ENCODE measurements around the gene TAF11. TPM values are rescaled to one million over a fixed set of nuclear protein-coding genes. Genes with fewer than 3 reads are reported as not detected.

TAF11 gene
- total RNA-seq, 2 donors from 2014 or later: 24.6 to 27.4 TPM

DNA sequence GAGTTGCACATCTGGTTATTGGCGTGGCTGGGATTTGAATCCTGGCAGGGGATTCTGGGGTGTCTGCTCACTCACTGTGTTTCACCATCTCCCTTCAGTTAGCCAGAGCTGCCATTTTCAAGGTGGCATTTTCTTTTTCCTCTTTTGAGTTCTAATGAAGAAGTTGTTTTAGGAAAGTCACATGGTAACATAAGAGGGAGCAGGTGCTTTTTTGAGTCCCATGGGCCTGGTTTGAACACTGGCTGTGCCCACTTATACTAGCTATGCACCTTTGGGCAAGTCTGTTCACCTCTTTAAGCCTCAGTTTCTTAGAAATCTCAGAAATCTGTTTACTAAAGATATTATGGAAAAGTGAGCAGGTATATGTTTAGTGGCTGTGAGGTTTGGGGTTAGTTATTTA lies 40.9 kb upstream of the TAF11 start:
- TF ChIP-seq, protein P1, sequence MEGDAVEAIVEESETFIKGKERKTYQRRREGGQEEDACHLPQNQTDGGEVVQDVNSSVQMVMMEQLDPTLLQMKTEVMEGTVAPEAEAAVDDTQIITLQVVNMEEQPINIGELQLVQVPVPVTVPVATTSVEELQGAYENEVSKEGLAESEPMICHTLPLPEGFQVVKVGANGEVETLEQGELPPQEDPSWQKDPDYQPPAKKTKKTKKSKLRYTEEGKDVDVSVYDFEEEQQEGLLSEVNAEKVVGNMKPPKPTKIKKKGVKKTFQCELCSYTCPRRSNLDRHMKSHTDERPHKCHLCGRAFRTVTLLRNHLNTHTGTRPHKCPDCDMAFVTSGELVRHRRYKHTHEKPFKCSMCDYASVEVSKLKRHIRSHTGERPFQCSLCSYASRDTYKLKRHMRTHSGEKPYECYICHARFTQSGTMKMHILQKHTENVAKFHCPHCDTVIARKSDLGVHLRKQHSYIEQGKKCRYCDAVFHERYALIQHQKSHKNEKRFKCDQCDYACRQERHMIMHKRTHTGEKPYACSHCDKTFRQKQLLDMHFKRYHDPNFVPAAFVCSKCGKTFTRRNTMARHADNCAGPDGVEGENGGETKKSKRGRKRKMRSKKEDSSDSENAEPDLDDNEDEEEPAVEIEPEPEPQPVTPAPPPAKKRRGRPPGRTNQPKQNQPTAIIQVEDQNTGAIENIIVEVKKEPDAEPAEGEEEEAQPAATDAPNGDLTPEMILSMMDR (IDR thresholded peaks at IDR 0.05): no peak
- intact Hi-C loops (cut with DNase I): no loop called here

DNA sequence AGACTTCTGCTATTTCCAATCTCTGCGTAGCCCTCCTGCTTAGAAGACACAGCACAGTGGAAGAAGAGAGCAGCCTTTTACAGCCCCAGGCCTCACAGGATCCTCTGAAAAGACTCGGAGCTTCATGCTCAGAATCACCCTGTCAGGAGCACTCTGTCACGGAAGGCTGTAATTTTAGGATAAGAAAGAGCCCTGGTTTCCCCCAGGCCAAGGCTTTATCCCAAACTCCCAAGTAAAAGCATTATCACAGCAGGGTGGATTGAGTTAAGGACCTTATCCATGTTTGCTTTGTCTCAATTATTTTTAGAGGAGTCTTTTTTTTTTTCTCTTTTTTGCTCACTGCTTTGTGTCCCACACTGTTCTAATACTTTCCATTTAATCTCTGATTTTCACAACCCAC lies 40.4 kb upstream of the TAF11 start:
- no peaks in the 10 kb centered on the region for H3K4me1 ChIP-seq
- no peaks in the 10 kb centered on the region for H3K9me3 ChIP-seq
- H3K36me3 ChIP-seq: no peaks in the 10 kb centered on the region
- H3K4me3 ChIP-seq: no peak overlapping the region
- no peak for DNase-seq
- TF ChIP-seq, protein P1 (IDR thresholded peaks at IDR 0.05): no peak
- no peak overlapping the region for H3K27ac ChIP-seq
- intact Hi-C loops (cut with DNase I): no loop called here
- no peak overlapping the region for H3K9ac ChIP-seq (ENCODE audit: low read depth in 2 of 2, low read length in 2 of 2)
- no peaks in the 10 kb centered on the region for H3K27me3 ChIP-seq

More for the DNA sequence above, 40.9 kb upstream of the TAF11 start:
- H3K36me3 ChIP-seq: no peaks in the 10 kb centered on the region
- no peak overlapping the region for H3K27ac ChIP-seq
- H3K27me3 ChIP-seq: no peaks in the 10 kb centered on the region
- DNase-seq: no peak
- H3K4me3 ChIP-seq: no peak overlapping the region
- no peaks in the 10 kb centered on the region for H3K9me3 ChIP-seq
- no peak overlapping the region for H3K9ac ChIP-seq (ENCODE audit: low read depth in 2 of 2, low read length in 2 of 2)
- no peaks in the 10 kb centered on the region for H3K4me1 ChIP-seq

DNA sequence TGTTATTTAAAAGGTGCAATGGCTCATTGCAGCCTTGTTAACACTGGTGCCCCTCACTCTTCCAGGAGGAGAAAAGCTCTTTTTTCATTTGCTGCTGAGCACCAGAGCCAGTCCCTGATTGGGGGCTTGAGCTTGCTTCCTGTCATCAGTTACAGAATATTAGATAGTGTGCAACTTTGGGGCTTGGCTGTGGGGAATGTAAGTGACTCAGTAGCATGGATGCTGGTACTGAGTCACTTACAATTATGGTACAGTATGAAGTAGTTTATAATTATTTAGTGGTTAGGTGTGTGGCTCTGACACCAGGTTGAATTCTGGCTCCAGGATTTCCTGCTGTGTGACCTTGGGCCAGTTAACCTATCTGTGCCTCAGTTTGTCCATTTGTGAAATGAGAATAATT lies 38.8 kb upstream of the TAF11 start:
- Histone ChIP-seq H3K27ac (no peak overlapping the region), H3K4me1 (no peaks in the 10 kb centered on the region), H3K4me3 (no peak overlapping the region), H3K9ac (ENCODE audit: low read depth in 2 of 2, low read length in 2 of 2) (no peak overlapping the region), H3K36me3 (no peaks in the 10 kb centered on the region), H3K27me3 (no peaks in the 10 kb centered on the region), H3K9me3 (no peaks in the 10 kb centered on the region)
- intact Hi-C loops (cut with DNase I): no loop called here
- TF ChIP-seq, protein P1 (IDR thresholded peaks at IDR 0.05): no peak
- DNase-seq: no peak

DNA sequence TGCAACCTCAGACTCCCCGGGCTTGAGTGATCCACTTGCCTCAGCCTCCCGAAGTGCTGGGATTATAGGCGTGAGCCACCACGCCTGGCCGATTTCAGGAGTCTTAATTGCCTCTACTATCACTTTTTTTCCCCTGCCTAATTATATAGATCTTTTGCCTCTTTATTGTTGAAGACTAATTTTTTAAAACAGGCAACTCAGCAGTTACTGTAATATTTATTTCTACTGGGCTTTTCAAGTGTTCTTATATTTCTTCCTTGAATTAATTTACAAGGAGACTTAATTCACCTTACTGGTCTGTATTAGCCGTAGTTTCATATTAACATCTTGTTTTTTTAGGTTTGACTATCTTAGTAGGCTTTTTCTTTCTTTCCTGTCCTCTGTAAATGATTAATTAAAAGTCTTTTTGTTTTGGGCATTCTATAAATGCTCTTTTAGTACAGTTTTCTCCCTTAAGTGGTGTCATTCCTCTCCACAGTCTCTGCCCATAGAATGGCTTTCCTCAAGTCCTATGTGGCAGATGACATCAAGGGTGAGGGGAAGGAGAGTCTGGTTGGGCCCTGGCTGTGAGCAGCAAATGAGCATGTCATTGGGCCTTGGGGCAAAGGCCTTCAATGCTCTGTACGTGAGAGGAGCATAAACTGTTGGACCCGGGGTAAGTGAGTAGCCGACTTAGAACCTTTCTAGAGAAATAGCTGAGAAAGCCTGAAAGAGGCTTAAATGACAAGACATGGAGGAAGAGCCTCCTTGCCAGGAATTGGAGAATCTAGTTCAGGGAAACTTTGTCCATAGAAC lies 37.2 kb upstream of the TAF11 start:
- H3K27ac ChIP-seq: no peak overlapping the region

DNA sequence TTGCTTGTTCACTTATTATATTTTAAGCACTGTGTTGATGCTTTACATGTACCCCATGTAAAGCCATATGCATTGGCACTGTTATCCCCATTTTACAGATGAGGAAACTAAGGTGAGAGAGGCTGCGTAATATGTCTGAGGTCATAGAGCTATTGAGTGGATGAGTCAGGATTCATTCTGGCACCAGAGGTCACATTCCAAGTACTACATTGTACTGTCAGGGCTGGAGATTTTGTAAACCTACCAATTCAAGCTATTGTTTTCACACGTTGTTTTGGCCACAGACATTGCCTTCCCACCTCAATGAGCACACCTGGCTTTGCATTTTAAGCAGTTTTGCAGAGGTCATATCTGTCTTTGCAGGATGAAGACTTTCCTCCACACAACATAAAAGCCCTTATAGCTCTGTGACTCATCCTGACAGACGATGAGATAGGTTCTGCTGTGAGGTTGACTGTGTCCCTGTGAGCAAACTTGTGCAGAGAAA lies 34.4 kb upstream of the TAF11 start:
- DNase-seq: no peak
- TF ChIP-seq, protein P1 (IDR thresholded peaks at IDR 0.05): no peak
- Histone ChIP-seq H3K4me3 (no peak overlapping the region), H3K36me3 (no peaks in the 10 kb centered on the region), H3K27me3 (no peaks in the 10 kb centered on the region), H3K9me3 (no peaks in the 10 kb centered on the region), H3K4me1 (no peaks in the 10 kb centered on the region), H3K9ac (ENCODE audit: low read depth in 2 of 2, low read length in 2 of 2) (no peak overlapping the region), H3K27ac (no peak overlapping the region)
- intact Hi-C loops (cut with DNase I): no loop called here

More for the DNA sequence above, 37.2 kb upstream of the TAF11 start:
- no peak overlapping the region for H3K4me3 ChIP-seq
- H3K36me3 ChIP-seq: no peaks in the 10 kb centered on the region
- no peaks in the 10 kb centered on the region for H3K27me3 ChIP-seq
- intact Hi-C loops (cut with DNase I): no loop called here
- TF ChIP-seq, protein P1 (IDR thresholded peaks at IDR 0.05): no peak
- no peak overlapping the region for H3K9ac ChIP-seq (ENCODE audit: low read depth in 2 of 2, low read length in 2 of 2)
- no peak for DNase-seq
- H3K4me1 ChIP-seq: no peaks in the 10 kb centered on the region
- no peaks in the 10 kb centered on the region for H3K9me3 ChIP-seq
